Suppressor macrophage treated with lipopolysaccharide for 1 hour (primary cell): Measurements from ENCODE around the gene SLC7A9.
A peak's percentile ranks its signal among the peaks of the same experiment; 100 is the strongest.
"Not testable (repeated sequence)": the region's sequence is repeated elsewhere in the genome, so short reads cannot be mapped to it uniquely, and the experiment has no call there.

Experiments used
- DNase-seq, 3 donors: peaks; one replicate each; pipeline ENCODE4 v3.0.0-alpha.2; 2020 to 2022

The SLC7A9 gene

GRCh38 chr19:32869369-32869965 lies at the start of gene SLC7A9:
Gene SLC7A9, minus strand, starts transcription at chr19:32869767. Its CDS starts 1,233 bp downstream, at chr19:32868534.
- DNase-seq: no peak

DNA sequence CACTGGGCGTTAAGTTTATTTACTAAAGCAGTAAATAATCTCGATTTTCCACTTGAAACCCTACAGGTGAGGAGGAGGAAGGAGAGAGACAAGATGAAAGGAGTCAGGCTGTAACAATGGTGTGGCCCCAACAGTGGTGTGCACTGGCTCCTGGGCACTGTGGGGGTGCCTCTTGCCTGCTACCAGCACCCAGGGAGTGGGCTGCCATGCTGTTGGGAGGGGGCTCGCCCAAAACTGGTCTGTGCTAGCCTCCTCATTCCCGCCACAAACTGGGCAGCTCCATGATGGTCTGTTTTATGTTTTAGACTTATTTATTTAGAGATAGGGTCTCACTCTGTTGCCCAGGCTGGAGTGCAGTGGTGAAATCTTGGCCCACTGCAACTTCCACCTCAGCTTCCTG lies 49.8 kb upstream of the SLC7A9 start:
- no peak for DNase-seq

GRCh38 chr19:32917616-32917996 lies 48.0 kb upstream of the SLC7A9 start:
- no peak for DNase-seq

- DNase-seq: no peak
These were observed 47.5 kb upstream of the SLC7A9 start for GRCh38 chr19:32916969-32917615.

- DNase-seq: no peak
These were observed 45.5 kb upstream of the SLC7A9 start for GRCh38 chr19:32914879-32915660.

DNA sequence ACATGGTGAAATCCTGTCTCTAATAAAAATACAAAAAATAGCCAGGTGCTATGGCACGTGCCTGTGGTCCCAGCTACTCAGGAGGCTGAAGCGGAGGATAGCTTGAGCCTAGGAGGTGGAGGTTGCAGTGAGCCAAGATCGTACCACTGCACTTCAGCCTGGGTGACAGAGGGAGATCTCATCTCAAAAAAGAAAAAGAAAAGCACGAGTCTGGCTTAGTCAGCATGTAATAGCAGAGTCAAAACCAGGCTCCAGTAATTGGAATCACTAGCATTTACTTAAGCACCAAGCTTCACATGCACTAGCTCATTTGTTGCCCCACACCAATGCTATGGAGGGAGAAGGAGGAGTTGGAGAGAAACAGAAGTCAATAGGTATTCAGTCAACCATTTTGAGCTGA lies 41.9 kb upstream of the SLC7A9 start:
- no peak for DNase-seq

DNA sequence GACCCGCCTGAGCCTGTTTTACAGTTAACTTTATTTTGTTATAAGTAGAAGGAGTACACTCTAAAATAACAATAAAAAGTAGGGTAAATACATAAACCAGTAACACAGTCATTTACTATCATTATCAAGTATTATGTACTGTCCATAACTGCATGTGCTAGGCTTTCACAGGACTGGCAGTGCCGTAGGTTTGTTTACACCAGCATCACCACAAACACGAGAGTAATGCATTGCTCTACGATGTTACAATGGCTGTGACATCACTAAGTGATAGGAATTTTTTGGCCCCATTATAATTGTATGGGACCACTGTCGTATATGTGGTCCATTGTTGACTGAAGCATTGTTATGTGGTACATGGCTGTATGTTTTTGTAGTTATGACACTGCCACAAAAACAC lies 41.3 kb upstream of the SLC7A9 start:
- no peak for DNase-seq

GRCh38 chr19:32910094-32910493 lies 40.5 kb upstream of the SLC7A9 start:
- DNase-seq: no peak

DNA sequence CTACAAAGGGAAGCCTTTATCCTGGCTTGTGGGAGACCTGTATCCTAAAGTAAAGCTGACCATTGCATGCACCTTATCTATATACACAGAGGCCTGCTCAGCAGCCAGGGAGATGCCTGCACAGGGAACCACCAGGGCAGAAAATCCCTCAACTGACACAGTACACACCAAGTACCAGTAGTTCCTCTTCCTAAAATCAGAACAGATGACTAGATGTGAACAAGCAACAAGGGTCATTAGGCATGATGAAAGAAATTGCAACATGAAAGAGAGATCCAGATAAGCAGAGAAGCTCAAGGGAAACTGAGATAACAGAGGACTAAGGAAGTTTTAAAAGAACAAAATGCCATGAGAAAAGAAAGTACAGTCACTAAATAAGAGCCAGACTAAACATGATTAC lies 39.7 kb upstream of the SLC7A9 start:
- peak; percentile 11 to 29 (median 23) for DNase-seq

GRCh38 chr19:32908641-32909190 lies 39.1 kb upstream of the SLC7A9 start:
- DNase-seq: no peak

DNA sequence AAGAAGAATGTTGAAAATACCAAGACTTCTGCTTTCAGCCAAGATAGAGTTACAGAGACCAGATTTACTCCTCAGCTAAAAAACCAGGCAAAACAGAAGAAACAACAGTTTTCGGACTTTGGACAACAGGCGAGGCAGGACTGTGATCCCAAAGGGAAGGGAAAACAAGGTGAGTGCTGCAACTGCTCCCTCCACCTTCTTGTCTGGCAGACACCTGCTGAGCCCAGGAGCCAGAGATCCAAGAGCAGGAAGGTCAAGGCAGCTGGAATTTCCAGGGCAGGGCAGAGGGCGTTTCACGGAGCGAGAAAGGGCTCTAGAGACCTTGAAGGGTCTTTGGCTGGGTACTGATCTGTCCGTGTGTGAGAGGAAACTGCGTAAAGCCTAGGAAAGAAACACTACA lies 32.9 kb upstream of the SLC7A9 start:
- no peak for DNase-seq

DNA sequence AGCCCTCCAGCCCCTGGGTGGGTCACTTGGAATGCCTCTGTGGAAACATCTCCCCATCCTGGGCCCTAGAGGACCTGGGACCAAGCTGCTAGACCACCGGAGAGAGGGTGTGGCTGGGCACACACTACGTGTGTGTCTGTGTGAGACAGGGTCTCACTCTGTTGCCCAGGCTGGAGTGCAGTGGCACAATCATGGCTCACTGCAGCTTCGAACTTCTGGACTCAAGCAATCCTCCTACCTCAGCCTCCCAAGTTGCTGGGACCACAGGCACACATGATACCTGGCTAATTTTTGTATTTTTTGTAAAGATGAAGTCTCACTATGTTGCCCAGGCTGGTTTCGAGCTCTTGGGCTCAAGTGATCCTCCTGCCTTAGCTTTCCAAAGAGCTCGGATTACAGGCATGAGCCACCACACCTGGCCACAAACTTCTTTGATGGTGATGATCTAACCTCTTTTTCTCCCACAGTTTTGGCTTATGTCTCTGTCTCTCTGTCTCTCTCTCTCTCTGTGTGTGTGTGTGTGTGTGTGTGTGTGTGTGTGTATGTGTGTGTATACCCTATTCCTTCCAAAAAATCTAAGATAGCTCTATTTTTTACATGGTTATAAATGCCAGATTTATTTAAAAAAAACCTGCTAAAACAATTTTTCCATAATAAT lies 32.1 kb upstream of the SLC7A9 start:
- no peak for DNase-seq

GRCh38 chr19:32896516-32897214 lies 27.1 kb upstream of the SLC7A9 start:
- no peak for DNase-seq

- DNase-seq: no peak
These were observed 25.8 kb upstream of the SLC7A9 start for GRCh38 chr19:32895384-32895783.

DNA sequence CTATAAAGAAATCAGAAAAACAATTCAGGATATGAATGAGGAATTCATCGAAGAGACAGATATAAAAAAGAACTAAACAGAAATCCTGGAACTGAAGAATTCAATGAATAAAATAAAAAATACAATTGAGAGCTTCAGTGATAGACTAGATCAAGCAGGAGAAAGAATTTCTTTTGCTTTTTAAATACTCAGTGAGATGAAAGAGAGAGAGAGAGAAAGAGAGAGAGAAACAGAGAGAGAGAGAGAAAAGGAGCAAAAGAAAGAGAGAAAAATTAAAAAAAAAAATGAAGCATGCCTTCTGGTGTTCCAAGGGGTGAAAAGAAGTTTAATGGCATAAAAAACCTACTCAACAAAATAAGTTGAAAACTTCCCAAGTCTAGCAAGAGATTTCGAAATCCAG lies 22.0 kb upstream of the SLC7A9 start:
- DNase-seq: no peak

GRCh38 chr19:32890841-32891240 lies 21.3 kb upstream of the SLC7A9 start:
- DNase-seq: no peak

- no peak for DNase-seq
These were observed 20.8 kb upstream of the SLC7A9 start for GRCh38 chr19:32890326-32890725.

DNA sequence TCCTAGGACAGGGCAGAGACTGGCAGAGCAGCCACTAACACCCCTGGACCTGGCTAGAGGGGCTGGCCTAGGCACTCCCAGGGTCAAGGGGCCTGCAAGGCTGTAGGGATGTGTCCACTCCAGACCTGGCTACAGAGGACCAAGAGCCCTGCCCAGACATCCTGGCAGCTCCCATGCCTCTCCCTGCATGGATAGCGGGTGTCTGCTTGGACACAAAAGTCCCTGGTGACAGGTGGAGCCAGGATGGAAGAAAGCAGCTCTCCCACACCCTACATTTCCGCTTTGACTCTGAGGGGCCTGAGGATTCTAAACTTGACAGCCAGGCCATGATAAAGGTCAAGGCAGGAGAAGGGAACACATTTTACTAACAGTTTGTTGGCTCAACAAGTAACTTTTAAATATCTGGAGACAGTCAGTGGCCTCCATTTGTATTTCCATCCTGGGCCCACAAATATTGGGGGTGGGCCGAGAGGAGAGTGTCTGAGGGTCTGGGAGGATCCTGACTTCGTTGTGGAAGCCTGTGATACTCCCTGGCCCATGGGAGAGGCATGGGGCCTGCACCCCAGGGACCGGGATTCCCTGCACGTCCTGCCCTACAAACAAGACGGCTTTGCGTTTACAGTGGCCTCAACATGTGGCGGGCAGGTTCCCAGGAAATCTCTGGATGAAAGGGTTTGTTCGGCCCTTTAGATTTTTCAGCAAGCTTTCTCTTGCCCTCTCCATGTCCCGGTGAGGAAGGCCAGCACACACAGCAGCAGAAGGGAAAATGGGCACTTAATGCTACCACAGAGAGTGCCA lies 19.8 kb upstream of the SLC7A9 start:
- DNase-seq: no peak

GRCh38 chr19:32887572-32888215 lies 18.1 kb upstream of the SLC7A9 start:
- no peak for DNase-seq

GRCh38 chr19:32886241-32886640 lies 16.7 kb upstream of the SLC7A9 start:
- DNase-seq: no peak

DNA sequence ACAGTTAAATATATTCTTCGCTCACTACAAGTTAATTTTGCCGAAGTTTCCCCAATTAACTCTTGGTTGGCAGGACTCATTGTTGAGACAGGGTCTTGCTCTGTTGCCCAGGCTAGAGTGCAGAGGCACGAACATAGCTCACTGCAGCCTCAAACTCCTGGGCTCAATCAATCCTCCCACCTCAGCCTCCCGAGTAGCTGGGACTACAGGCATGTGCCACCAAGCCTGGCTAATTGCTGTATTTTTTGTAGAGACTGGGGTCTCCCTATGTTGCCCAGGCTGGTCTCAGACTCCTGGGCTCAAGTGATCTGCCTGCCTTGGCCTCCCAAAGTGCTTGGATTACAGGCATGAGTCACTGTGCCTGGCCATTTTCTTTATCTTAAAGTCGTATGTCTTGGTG lies 15.7 kb upstream of the SLC7A9 start:
- DNase-seq: not testable (repeated sequence)
